Osteocyte (in vitro differentiated cells): ENCODE measurements around the gene TINAGL1. TPM values are rescaled to one million over a fixed set of nuclear protein-coding genes. Genes with fewer than 3 reads are reported as not detected.

Experiments used
- DNase-seq: peaks from one replicate; pipeline ENCODE4 v3.0.0; 2021; ENCODE audit warnings: mixed read lengths; ENCODE audit not compliant: unreplicated experiment; ENCODE audit errors: extremely low spot score
- H3K27ac Mint-ChIP-seq: one replicate; pipeline ENCODE4 v1.8.0; 2021; ENCODE audit warnings: mild to moderate bottlenecking, mixed read lengths; ENCODE audit not compliant: unreplicated experiment
- H3K27me3 Mint-ChIP-seq: one replicate; pipeline ENCODE4 v1.8.0; 2021; ENCODE audit warnings: mixed read lengths; ENCODE audit not compliant: unreplicated experiment
- H3K36me3 Mint-ChIP-seq: one replicate; pipeline ENCODE4 v1.8.0; 2021; ENCODE audit warnings: mixed read lengths; ENCODE audit not compliant: unreplicated experiment
- H3K4me1 Mint-ChIP-seq: one replicate; pipeline ENCODE4 v1.8.0; 2021; ENCODE audit warnings: mixed read lengths; ENCODE audit not compliant: unreplicated experiment
- H3K4me3 Mint-ChIP-seq: one replicate; pipeline ENCODE4 v1.8.0; 2021; ENCODE audit warnings: mild to moderate bottlenecking, moderate library complexity, mixed read lengths; ENCODE audit not compliant: unreplicated experiment
- H3K9me3 Mint-ChIP-seq: one replicate; pipeline ENCODE4 v1.8.0; 2021; ENCODE audit warnings: mixed read lengths; ENCODE audit not compliant: unreplicated experiment
- total RNA-seq: library from RNA; stranded (reverse); gene quantifications from 2 replicates; pipeline ENCODE4 v1.2.1, GENCODE V29; 2021
- TF ChIP-seq, protein P1 (sequence below): fragments of 200-600 bp; sonication (generic); IDR thresholded peaks from 2 replicates; pipeline ENCODE4 v1.5.0; 2021; ENCODE audit warnings: antibody characterized with exemption, mild to moderate bottlenecking, moderate library complexity

Gene TINAGL1
- total RNA-seq, 1 donor from 2014 or later, result 10.0 TPM

- no peak overlapping the region for H3K27ac Mint-ChIP-seq
- H3K27me3 Mint-ChIP-seq, result peaks cover 2% of the 10 kb centered on the region
- TF ChIP-seq, protein P1, sequence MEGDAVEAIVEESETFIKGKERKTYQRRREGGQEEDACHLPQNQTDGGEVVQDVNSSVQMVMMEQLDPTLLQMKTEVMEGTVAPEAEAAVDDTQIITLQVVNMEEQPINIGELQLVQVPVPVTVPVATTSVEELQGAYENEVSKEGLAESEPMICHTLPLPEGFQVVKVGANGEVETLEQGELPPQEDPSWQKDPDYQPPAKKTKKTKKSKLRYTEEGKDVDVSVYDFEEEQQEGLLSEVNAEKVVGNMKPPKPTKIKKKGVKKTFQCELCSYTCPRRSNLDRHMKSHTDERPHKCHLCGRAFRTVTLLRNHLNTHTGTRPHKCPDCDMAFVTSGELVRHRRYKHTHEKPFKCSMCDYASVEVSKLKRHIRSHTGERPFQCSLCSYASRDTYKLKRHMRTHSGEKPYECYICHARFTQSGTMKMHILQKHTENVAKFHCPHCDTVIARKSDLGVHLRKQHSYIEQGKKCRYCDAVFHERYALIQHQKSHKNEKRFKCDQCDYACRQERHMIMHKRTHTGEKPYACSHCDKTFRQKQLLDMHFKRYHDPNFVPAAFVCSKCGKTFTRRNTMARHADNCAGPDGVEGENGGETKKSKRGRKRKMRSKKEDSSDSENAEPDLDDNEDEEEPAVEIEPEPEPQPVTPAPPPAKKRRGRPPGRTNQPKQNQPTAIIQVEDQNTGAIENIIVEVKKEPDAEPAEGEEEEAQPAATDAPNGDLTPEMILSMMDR, result no peak
- no peaks in the 10 kb centered on the region for H3K36me3 Mint-ChIP-seq
- H3K4me3 Mint-ChIP-seq, result no peak overlapping the region
- peaks cover 27% of the 10 kb centered on the region for H3K4me1 Mint-ChIP-seq
- no peaks in the 10 kb centered on the region for H3K9me3 Mint-ChIP-seq
- no peak for DNase-seq
These were observed 6.6 kb upstream of the TINAGL1 start for GRCh38 chr1:31569596-31570173.

DNA sequence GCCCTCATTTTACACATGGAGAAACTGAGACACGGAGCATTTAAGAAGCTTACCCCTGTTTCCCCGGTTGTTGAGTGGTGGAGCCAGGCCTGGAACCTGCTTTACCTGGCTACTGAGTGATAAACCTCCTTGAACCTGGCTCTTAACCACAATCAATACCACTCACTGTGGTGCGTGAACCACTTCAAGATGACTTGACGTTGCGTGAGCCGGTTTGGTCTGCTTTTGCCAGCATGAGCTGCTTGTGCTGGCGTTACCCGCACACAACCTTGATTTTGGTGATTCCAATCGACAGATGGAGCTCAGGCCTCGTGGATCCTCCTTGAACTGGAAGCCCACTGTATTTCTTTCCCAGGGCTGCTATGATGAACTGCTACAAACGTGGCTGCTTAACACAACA is 6.1 kb upstream of the TINAGL1 start:
- no peak overlapping the region for H3K4me3 Mint-ChIP-seq
- TF ChIP-seq, protein P1, result no peak
- no peaks in the 10 kb centered on the region for H3K36me3 Mint-ChIP-seq
- no peak overlapping the region for H3K27ac Mint-ChIP-seq
- H3K4me1 Mint-ChIP-seq, result peaks cover 31% of the 10 kb centered on the region
- H3K9me3 Mint-ChIP-seq, result no peaks in the 10 kb centered on the region
- DNase-seq, result peak; percentile 25
- peaks cover 2% of the 10 kb centered on the region for H3K27me3 Mint-ChIP-seq

DNA sequence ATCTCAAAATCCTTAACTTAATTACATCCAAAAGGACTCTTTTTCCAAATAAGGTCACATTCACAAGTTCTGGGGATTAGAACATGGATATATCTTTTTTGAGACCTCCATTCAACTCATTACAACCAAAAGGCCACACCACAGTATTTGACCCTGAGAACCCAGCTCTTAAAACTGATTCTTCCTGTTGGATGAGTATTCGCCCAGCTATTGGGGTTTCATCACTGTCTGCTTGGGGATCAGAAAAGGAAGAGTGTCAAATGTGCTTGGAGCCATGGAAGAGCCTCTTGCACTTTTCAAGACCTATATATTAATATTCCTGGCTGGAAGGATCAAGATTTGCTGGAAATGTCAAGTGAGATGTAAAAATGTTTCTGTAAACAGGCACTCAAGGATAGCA is 5.4 kb upstream of the TINAGL1 start:
- H3K9me3 Mint-ChIP-seq, result no peaks in the 10 kb centered on the region
- no peaks in the 10 kb centered on the region for H3K36me3 Mint-ChIP-seq
- TF ChIP-seq, protein P1, result no peak
- peaks cover 37% of the 10 kb centered on the region for H3K4me1 Mint-ChIP-seq
- H3K4me3 Mint-ChIP-seq, result no peak overlapping the region
- DNase-seq, result no peak
- no peak overlapping the region for H3K27ac Mint-ChIP-seq
- peaks cover 2% of the 10 kb centered on the region for H3K27me3 Mint-ChIP-seq

- no peak overlapping the region for H3K4me3 Mint-ChIP-seq
- H3K27me3 Mint-ChIP-seq, result no peaks in the 10 kb centered on the region
These were observed 4.7 kb upstream of the TINAGL1 start for GRCh38 chr1:31571340-31572295.

More at GRCh38 chr1:31571340-31572295, 4.7 kb upstream of the TINAGL1 start:
- peaks cover 44% of the 10 kb centered on the region for H3K4me1 Mint-ChIP-seq
- no peaks in the 10 kb centered on the region for H3K36me3 Mint-ChIP-seq
- TF ChIP-seq, protein P1, result no peak
- H3K27ac Mint-ChIP-seq, result no peak overlapping the region
- no peaks in the 10 kb centered on the region for H3K9me3 Mint-ChIP-seq
- DNase-seq, result peak; percentile 65
